ENCODE data around the gene MED12L.
A peak's percentile ranks its signal among the peaks of the same experiment; 100 is the strongest.

Gene MED12L

GRCh38 chr3:151209654-151210053 lies 124.2 kb downstream of the MED12L start:
- DNase-seq, result no peak
- no peaks in the 10 kb centered on the region for H3K36me3 ChIP-seq (replicated peaks; ENCODE audit: insufficient read depth, low read length)
- no peaks in the 10 kb centered on the region for H3K9me2 ChIP-seq (replicated peaks; ENCODE audit: insufficient read depth, low read length)
- no peak overlapping the region for H3K4me3 ChIP-seq (ENCODE audit: low read length)
- H2AFZ ChIP-seq (ENCODE audit: low read length), result no peak overlapping the region
- no peak overlapping the region for H3K4me2 ChIP-seq (ENCODE audit: low read depth, low read length)
- H3F3A ChIP-seq (ENCODE audit: insufficient read depth, low read length), result no peaks in the 10 kb centered on the region
- no peaks in the 10 kb centered on the region for H3K79me2 ChIP-seq (ENCODE audit: low read length)
- no peaks in the 10 kb centered on the region for H3K4me1 ChIP-seq (ENCODE audit: low read length)
- H3K27me3 ChIP-seq (replicated peaks; ENCODE audit: insufficient read depth, low read length), result no peaks in the 10 kb centered on the region
- H3K9me3 ChIP-seq (replicated peaks; ENCODE audit: insufficient read depth, low read length), result no peaks in the 10 kb centered on the region
- H3K27ac ChIP-seq (ENCODE audit: low read length), result no peak overlapping the region
- H4K20me1 ChIP-seq (ENCODE audit: insufficient read depth, low read length), result no peaks in the 10 kb centered on the region
- TF ChIP-seq EZH2phosphoT487 (IDR thresholded peaks at IDR 0.05; ENCODE audit: low read length) (no peak), CTCF (IDR thresholded peaks at IDR 0.05; ENCODE audit: low read length) (no peak), EZH2 (optimal IDR thresholded peaks at IDR 0.05; ENCODE audit: low read depth, low read length) (no peak)
- no peak overlapping the region for H3K9ac ChIP-seq (ENCODE audit: low read length)

- H3K36me3 ChIP-seq (replicated peaks; ENCODE audit: insufficient read depth, low read length), result no peaks in the 10 kb centered on the region
Measured at GRCh38 chr3:151210676-151211381, 125.4 kb downstream of the MED12L start.

GRCh38 chr3:151213151-151213550 lies 127.7 kb downstream of the MED12L start:
- DNase-seq, result no peak
- Histone ChIP-seq H3K4me3 (ENCODE audit: low read length) (no peak overlapping the region), H3K4me1 (ENCODE audit: low read length) (no peaks in the 10 kb centered on the region), H3K9me2 (replicated peaks; ENCODE audit: insufficient read depth, low read length) (no peaks in the 10 kb centered on the region), H3F3A (ENCODE audit: insufficient read depth, low read length) (no peaks in the 10 kb centered on the region), H3K9ac (ENCODE audit: low read length) (no peak overlapping the region), H3K27me3 (replicated peaks; ENCODE audit: insufficient read depth, low read length) (no peaks in the 10 kb centered on the region), H2AFZ (ENCODE audit: low read length) (no peak overlapping the region), H3K36me3 (replicated peaks; ENCODE audit: insufficient read depth, low read length) (no peaks in the 10 kb centered on the region), H3K9me3 (replicated peaks; ENCODE audit: insufficient read depth, low read length) (no peaks in the 10 kb centered on the region), H3K4me2 (ENCODE audit: low read depth, low read length) (no peak overlapping the region), H3K27ac (ENCODE audit: low read length) (no peak overlapping the region), H3K79me2 (ENCODE audit: low read length) (no peaks in the 10 kb centered on the region), H4K20me1 (ENCODE audit: insufficient read depth, low read length) (no peaks in the 10 kb centered on the region)
- TF ChIP-seq CTCF (IDR thresholded peaks at IDR 0.05; ENCODE audit: low read length) (no peak), EZH2phosphoT487 (IDR thresholded peaks at IDR 0.05; ENCODE audit: low read length) (no peak), EZH2 (optimal IDR thresholded peaks at IDR 0.05; ENCODE audit: low read depth, low read length) (no peak)

More at GRCh38 chr3:151210676-151211381, 125.4 kb downstream of the MED12L start:
- no peak overlapping the region for H2AFZ ChIP-seq (ENCODE audit: low read length)
- TF ChIP-seq CTCF (IDR thresholded peaks at IDR 0.05; ENCODE audit: low read length) (peak; percentile 23), EZH2phosphoT487 (IDR thresholded peaks at IDR 0.05; ENCODE audit: low read length) (no peak), EZH2 (optimal IDR thresholded peaks at IDR 0.05; ENCODE audit: low read depth, low read length) (no peak)
- H3K9me2 ChIP-seq (replicated peaks; ENCODE audit: insufficient read depth, low read length), result no peaks in the 10 kb centered on the region
- no peaks in the 10 kb centered on the region for H3K9me3 ChIP-seq (replicated peaks; ENCODE audit: insufficient read depth, low read length)
- H3K27ac ChIP-seq (ENCODE audit: low read length), result no peak overlapping the region
- H3K4me2 ChIP-seq (ENCODE audit: low read depth, low read length), result no peak overlapping the region
- H3K27me3 ChIP-seq (replicated peaks; ENCODE audit: insufficient read depth, low read length), result no peaks in the 10 kb centered on the region
- no peaks in the 10 kb centered on the region for H4K20me1 ChIP-seq (ENCODE audit: insufficient read depth, low read length)
- no peaks in the 10 kb centered on the region for H3F3A ChIP-seq (ENCODE audit: insufficient read depth, low read length)
- DNase-seq, result no peak
- H3K9ac ChIP-seq (ENCODE audit: low read length), result no peak overlapping the region
- no peaks in the 10 kb centered on the region for H3K4me1 ChIP-seq (ENCODE audit: low read length)
- no peaks in the 10 kb centered on the region for H3K79me2 ChIP-seq (ENCODE audit: low read length)
- H3K4me3 ChIP-seq (ENCODE audit: low read length), result no peak overlapping the region
